Activated CD8-positive, alpha-beta T cell treated with anti-CD3 and anti-CD28 coated beads, Interleukin-2, amount 10 ng/mL, durations not matched to agents 7 days and 5 days (primary cell): ENCODE data around the gene SEMA3F. TPM values are rescaled to one million over a fixed set of nuclear protein-coding genes. Genes with fewer than 3 reads are reported as not detected.

Experiments used
- ATAC-seq: fragments of 150-1000 bp; cut with Tn5 transposase; one replicate; pipeline ENCODE4 v1.10.0; 2021; ENCODE audit warnings: moderate library complexity
- CTCF ChIA-PET: fragments of 350-600 bp; sonication (Branson Sonifier 250); formaldehyde crosslinking; loops from one replicate; lab custom pipeline; 2021; ENCODE audit warnings: antibody characterized with exemption; lab: Charles Lee
- POLR2A ChIA-PET: fragments of 350-600 bp; sonication (Branson Sonifier 250); formaldehyde crosslinking; loops from one replicate; lab custom pipeline; 2021; ENCODE audit warnings: antibody characterized with exemption; lab: Charles Lee
- DNase-seq: peaks from one replicate; pipeline ENCODE4 v3.0.0-alpha.2; 2020
- H3K27ac Mint-ChIP-seq: one replicate; pipeline ENCODE4 v1.8.0; 2021; ENCODE audit warnings: mild to moderate bottlenecking, mixed read lengths
- H3K27me3 Mint-ChIP-seq: one replicate; pipeline ENCODE4 v1.8.0; 2021; ENCODE audit warnings: low read depth, mixed read lengths
- H3K36me3 Mint-ChIP-seq: one replicate; pipeline ENCODE4 v1.8.0; 2021; ENCODE audit warnings: low read depth, mixed read lengths
- H3K4me1 Mint-ChIP-seq: one replicate; pipeline ENCODE4 v1.8.0; 2021; ENCODE audit warnings: low read depth, mixed read lengths
- H3K4me3 Mint-ChIP-seq: one replicate; pipeline ENCODE4 v1.8.0; 2021; ENCODE audit warnings: mild to moderate bottlenecking, mixed read lengths
- H3K9me3 Mint-ChIP-seq: one replicate; pipeline ENCODE4 v1.8.0; 2022; ENCODE audit warnings: mixed read lengths; ENCODE audit not compliant: insufficient read depth
- total RNA-seq, 2 experiments: library from RNA; stranded (reverse); gene quantifications; one replicate each; pipeline ENCODE4 v1.2.3, GENCODE V29; 2021

Gene SEMA3F
- total RNA-seq, 2 experiments from 2014 or later: not detected

DNA sequence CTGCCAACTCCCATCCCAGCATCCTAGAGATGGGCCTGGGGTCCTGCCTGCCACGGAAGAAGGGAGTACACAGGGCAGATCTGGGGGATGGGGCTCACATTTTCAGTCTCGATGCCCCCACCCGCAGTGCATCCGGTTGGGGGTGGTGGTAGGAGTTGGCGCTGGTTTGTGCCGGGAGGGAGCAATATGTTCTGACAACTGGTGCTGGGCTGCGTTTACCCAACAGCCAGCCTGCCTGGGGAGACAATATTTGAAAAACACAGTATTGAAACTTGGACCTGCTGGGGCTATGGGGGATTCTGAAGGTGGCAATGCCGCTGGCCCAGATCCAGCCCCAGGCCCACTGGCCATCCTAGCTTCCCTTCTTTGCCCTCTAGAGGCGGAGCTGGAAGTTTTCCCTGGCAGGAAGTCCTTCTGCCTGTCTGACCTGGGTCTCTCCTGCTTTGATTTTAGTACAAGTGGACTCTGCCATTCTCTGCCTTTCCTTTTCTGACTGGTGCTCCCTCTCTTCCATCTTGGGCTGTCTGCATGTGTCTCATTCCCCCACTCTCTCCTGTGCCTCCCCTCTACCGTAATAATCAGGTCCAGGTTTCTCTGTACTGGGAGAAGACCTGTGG lies 3.5 kb downstream of the SEMA3F start:
- Mint-ChIP-seq H3K9me3 (no peaks in the 10 kb centered on the region), H3K4me3 (no peak overlapping the region), H3K27me3 (peaks cover 30% of the 10 kb centered on the region), H3K27ac (no peak overlapping the region), H3K4me1 (peaks cover 5% of the 10 kb centered on the region), H3K36me3 (no peaks in the 10 kb centered on the region)
- ATAC-seq (no peak), DNase-seq (no peak)
- ChIA-PET CTCF (no interaction called here), POLR2A (no interaction called here)

- Mint-ChIP-seq H3K4me1 (peaks cover 2% of the 10 kb centered on the region), H3K9me3 (no peaks in the 10 kb centered on the region), H3K4me3 (no peak overlapping the region), H3K27me3 (peaks cover 22% of the 10 kb centered on the region), H3K36me3 (no peaks in the 10 kb centered on the region), H3K27ac (no peak overlapping the region)
- DNase-seq (no peak), ATAC-seq (no peak)
- ChIA-PET POLR2A (no interaction called here), CTCF (no interaction called here)
Observed at GRCh38 chr3:50160561-50160983, 5.4 kb downstream of the SEMA3F start.

DNA sequence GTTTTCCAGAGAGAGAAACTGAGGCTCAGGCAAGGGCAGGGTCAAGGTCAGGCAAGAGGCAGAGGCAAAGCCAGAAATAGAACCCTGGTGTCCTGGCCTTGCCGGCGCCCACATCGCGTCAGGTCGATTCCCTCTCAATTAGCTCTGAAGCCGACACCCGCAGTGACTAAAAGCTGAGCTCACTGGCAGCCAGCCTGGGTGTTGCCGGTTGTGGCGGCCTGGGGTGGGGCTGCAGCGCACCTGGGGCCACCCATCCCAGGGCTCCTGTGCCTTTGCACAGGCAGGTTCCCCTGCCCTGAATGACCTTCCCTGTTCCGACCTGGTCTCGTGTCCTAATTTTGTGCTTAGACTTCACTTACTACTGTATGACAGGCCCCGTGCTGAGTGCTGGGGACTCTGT lies 6.2 kb downstream of the SEMA3F start:
- H3K9me3 Mint-ChIP-seq: no peaks in the 10 kb centered on the region
- no peak overlapping the region for H3K4me3 Mint-ChIP-seq
- H3K4me1 Mint-ChIP-seq: peaks cover 2% of the 10 kb centered on the region
- CTCF ChIA-PET: no interaction called here
- H3K27ac Mint-ChIP-seq: no peak overlapping the region
- POLR2A ChIA-PET: no interaction called here
- H3K36me3 Mint-ChIP-seq: no peaks in the 10 kb centered on the region
- DNase-seq (no peak), ATAC-seq (no peak)
- H3K27me3 Mint-ChIP-seq: peaks cover 14% of the 10 kb centered on the region

DNA sequence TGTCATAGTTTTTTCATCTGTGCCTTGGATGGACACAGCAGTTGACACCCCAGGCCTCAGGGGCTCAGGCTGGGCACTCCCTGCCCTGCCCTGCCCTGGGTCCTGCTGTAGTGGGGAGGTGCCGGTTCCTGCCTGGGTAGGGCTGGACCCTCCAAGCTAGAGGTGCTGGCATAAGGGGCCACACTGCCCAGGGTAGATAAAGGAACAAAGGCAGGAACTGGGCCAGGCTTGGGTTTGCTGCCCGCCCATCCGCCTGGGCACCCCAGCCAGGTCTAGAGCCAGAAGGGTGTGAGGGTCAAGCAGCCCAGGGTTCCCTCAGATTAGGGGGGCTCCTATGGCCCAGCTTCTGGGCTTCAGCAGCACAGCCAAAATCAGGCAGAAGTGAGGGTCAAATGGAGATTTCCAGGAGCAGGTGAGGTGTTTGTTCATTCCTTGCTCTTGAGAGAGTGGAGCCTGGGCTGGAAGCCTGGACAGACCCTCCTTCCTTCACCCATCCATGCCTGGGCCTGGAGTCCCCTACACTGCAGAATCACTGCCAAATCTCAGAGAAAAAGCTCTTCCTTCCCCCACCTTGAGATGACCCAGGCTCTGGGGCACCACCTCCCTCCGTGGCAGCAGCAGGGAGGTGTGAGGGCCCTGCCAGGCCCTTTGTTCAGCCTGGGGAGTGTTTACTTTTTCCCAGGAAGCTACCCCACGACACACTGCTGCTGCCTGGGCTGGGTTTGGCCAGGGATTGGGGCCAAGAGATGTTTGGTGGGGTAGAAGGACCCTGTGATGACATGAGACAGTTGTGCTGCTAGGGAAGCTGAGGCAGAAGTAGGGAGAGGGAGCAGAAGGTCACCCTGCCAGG lies 7.1 kb downstream of the SEMA3F start:
- POLR2A ChIA-PET: interaction anchor here (0.8 kb wide), 1 partner anchor 20 kb away, joined by 3 read pairs; no protein-coding TSS in a partner anchor
- CTCF ChIA-PET: no interaction called here

GRCh38 chr3:50163572-50164455 lies 8.7 kb downstream of the SEMA3F start:
- no peaks in the 10 kb centered on the region for H3K36me3 Mint-ChIP-seq
- no peaks in the 10 kb centered on the region for H3K4me1 Mint-ChIP-seq
- ATAC-seq (no peak), DNase-seq (no peak)
- ChIA-PET POLR2A (interaction anchor here (0.8 kb wide), 1 partner anchor 19 kb away, joined by 3 read pairs; no protein-coding TSS in a partner anchor), CTCF (interaction anchor here (0.9 to 1.8 kb wide), 2 partner anchors 41 to 83 kb away, joined by 4 to 5 read pairs; no protein-coding TSS in a partner anchor)
- H3K27ac Mint-ChIP-seq: no peak overlapping the region
- peaks cover 1% of the 10 kb centered on the region for H3K27me3 Mint-ChIP-seq
- H3K4me3 Mint-ChIP-seq: no peak overlapping the region
- no peaks in the 10 kb centered on the region for H3K9me3 Mint-ChIP-seq

More for the DNA sequence above, 7.1 kb downstream of the SEMA3F start:
- Mint-ChIP-seq H3K4me1 (peaks cover 2% of the 10 kb centered on the region), H3K27me3 (peaks cover 8% of the 10 kb centered on the region), H3K4me3 (no peak overlapping the region), H3K9me3 (no peaks in the 10 kb centered on the region), H3K36me3 (no peaks in the 10 kb centered on the region), H3K27ac (no peak overlapping the region)
- DNase-seq (no peak), ATAC-seq (no peak)

GRCh38 chr3:50164481-50164880 lies 9.4 kb downstream of the SEMA3F start:
- ChIA-PET CTCF (interaction anchor here (0.9 to 1.8 kb wide), 2 partner anchors 42 to 82 kb away, joined by 4 to 5 read pairs; no protein-coding TSS in a partner anchor), POLR2A (no interaction called here)
- Mint-ChIP-seq H3K4me1 (no peaks in the 10 kb centered on the region), H3K9me3 (no peaks in the 10 kb centered on the region), H3K4me3 (no peak overlapping the region), H3K27me3 (no peaks in the 10 kb centered on the region), H3K27ac (no peak overlapping the region), H3K36me3 (no peaks in the 10 kb centered on the region)
- no peak for DNase-seq
- ATAC-seq: no peak

DNA sequence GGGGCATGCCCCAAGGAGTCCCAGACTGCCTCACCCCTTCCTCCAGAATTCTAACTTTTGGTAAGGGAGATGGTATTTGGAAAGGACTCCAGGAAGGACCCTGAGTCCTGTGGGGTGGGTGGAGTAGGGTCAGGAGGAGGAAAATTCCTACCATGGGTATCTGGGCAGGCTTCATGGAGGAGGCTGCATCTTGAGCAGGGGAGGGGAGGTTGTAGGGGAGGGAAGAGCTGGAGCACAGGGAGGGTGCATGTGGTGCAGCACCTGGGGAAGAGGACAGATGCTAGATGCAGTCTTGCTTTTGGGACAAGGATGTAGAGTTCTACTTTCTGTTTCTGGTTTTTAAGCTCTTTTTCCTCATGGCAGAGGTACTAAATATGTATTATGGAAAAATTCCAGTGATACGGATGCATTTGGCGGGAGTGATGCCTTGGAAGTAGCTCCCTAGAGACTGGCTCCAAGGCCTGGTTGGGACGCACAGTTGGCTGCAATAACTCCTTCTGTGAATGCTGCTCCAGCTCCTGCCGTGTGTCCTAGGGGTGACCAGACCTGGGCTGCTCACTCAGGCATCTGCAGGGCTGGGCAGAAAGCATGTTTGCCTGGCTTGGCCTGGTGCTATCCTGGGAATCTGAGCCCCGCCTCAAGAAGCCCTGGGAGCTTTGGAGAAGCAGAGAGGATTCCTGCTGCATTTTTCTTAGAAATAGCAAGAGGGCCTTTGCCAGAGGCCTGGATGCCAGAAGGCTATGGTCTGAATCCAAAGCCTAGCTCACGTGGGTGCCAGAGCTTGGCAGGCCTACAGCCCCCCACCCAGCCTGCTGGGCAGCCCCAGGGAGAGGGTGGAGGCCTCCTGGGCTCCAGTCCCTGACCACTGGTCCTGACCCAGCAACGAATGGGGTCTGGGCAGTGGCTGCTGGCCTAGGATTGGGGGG lies 10.1 kb downstream of the SEMA3F start:
- no peaks in the 10 kb centered on the region for H3K9me3 Mint-ChIP-seq
- no peak overlapping the region for H3K4me3 Mint-ChIP-seq
- H3K27ac Mint-ChIP-seq: no peak overlapping the region
- DNase-seq (no peak), ATAC-seq (no peak)
- H3K27me3 Mint-ChIP-seq: no peaks in the 10 kb centered on the region
- H3K36me3 Mint-ChIP-seq: no peaks in the 10 kb centered on the region
- CTCF ChIA-PET: interaction anchor here (1.8 kb wide), 1 partner anchor 81 kb away, joined by 5 read pairs; no protein-coding TSS in a partner anchor
- POLR2A ChIA-PET: interaction anchor here (0.7 kb wide), 1 partner anchor 9 kb away, joined by 4 read pairs; no protein-coding TSS in a partner anchor
- no peaks in the 10 kb centered on the region for H3K4me1 Mint-ChIP-seq

GRCh38 chr3:50165910-50166538 lies 10.9 kb downstream of the SEMA3F start:
- H3K9me3 Mint-ChIP-seq: no peaks in the 10 kb centered on the region

DNA sequence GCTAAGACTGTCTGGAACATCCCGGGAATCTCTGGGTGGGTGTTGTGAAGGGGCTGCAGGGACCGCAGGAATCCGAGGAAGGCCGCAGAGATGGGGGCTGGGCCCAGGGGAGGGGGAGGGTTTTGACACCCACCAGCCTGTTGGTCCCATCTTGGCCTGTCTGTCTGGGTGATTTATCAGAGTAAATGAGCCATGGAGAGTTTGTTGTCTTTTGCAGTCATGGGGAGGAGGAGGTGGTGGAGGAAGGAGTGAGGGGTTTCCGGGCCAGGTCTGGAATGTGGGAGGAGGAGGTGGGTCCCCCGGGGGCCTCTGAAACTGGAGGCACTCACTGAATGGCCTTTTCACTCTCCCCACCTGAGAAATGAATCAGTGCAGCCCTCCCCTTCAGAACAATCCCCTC lies 11.5 kb downstream of the SEMA3F start:
- no peaks in the 10 kb centered on the region for H3K27me3 Mint-ChIP-seq
- no peaks in the 10 kb centered on the region for H3K4me1 Mint-ChIP-seq
- no peak overlapping the region for H3K27ac Mint-ChIP-seq
- ChIA-PET CTCF (no interaction called here), POLR2A (no interaction called here)
- no peaks in the 10 kb centered on the region for H3K36me3 Mint-ChIP-seq
- no peak overlapping the region for H3K4me3 Mint-ChIP-seq
- H3K9me3 Mint-ChIP-seq: no peaks in the 10 kb centered on the region
- DNase-seq: no peak
- ATAC-seq: no peak

More at GRCh38 chr3:50165910-50166538, 10.9 kb downstream of the SEMA3F start:
- Mint-ChIP-seq H3K27ac (no peak overlapping the region), H3K27me3 (no peaks in the 10 kb centered on the region), H3K36me3 (no peaks in the 10 kb centered on the region), H3K4me3 (no peak overlapping the region), H3K4me1 (no peaks in the 10 kb centered on the region)
- ChIA-PET POLR2A (no interaction called here), CTCF (no interaction called here)
- ATAC-seq (no peak), DNase-seq (no peak)

DNA sequence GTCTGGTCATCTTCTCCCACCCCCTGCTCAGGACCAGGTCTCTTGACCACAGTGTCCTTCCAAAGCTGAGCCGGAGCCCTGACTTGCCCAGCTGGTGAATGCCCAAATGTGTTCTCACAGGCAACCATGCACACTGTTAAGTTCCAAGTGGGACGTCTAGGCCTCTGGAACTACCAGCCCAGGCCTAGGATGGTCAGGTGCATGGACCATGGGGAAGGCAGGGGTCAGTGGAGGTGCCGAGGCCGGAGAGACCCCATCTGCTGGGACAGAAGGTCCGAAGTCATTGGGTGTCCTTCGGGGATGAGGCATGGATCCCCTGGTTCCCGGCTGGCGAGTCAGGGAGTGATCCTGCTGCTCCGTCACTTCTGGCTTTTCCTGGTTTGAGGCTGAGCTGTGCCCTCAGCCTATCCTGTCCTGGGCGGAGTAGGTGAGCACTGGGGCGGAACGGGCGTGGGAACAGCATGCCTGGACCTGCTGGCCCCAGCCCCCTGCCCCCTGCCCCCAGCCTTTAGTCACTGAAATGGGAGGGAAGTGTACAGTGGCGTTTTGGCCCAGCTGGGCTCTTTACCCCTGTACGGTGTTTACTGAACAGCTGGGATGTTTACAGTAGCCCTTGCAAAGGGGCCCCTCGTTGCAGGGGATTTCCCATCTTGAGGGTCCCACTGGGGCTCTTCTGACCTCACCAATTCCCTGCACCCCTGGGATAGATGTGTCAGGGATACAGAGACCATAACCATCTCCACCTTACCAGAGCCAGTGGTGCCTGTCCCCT lies 12.1 kb downstream of the SEMA3F start:
- Mint-ChIP-seq H3K27me3 (no peaks in the 10 kb centered on the region), H3K36me3 (no peaks in the 10 kb centered on the region), H3K4me3 (no peak overlapping the region), H3K27ac (no peak overlapping the region), H3K4me1 (no peaks in the 10 kb centered on the region), H3K9me3 (no peaks in the 10 kb centered on the region)
- ChIA-PET POLR2A (no interaction called here), CTCF (no interaction called here)
- ATAC-seq (no peak), DNase-seq (no peak)
